Activated CD8-positive, alpha-beta memory T cell treated with anti-CD3 and anti-CD28 coated beads for 36 hours (primary cell): ENCODE data around the gene PDGFB. TPM values are rescaled to one million over a fixed set of nuclear protein-coding genes. Genes with fewer than 3 reads are reported as not detected.
"Not testable (repeated sequence)": the region's sequence is repeated elsewhere in the genome, so short reads cannot be mapped to it uniquely, and the experiment has no call there.

ENCODE experiments used
- CTCF ChIA-PET: fragments of 350-600 bp; sonication (Branson Sonifier 250); formaldehyde crosslinking; loops from one replicate; lab custom pipeline; 2021; ENCODE audit warnings: antibody characterized with exemption; lab: Charles Lee
- POLR2A ChIA-PET: fragments of 350-600 bp; sonication (Branson Sonifier 250); formaldehyde crosslinking; loops from one replicate; lab custom pipeline; 2021; ENCODE audit warnings: antibody characterized with exemption; lab: Charles Lee
- total RNA-seq, 2 experiments: library from RNA; stranded (reverse); gene quantifications; one replicate each; pipeline ENCODE4 v1.2.3, GENCODE V29; 2021

Gene PDGFB
- total RNA-seq, 2 experiments from 2014 or later = 0.78 to 1.2 TPM

DNA sequence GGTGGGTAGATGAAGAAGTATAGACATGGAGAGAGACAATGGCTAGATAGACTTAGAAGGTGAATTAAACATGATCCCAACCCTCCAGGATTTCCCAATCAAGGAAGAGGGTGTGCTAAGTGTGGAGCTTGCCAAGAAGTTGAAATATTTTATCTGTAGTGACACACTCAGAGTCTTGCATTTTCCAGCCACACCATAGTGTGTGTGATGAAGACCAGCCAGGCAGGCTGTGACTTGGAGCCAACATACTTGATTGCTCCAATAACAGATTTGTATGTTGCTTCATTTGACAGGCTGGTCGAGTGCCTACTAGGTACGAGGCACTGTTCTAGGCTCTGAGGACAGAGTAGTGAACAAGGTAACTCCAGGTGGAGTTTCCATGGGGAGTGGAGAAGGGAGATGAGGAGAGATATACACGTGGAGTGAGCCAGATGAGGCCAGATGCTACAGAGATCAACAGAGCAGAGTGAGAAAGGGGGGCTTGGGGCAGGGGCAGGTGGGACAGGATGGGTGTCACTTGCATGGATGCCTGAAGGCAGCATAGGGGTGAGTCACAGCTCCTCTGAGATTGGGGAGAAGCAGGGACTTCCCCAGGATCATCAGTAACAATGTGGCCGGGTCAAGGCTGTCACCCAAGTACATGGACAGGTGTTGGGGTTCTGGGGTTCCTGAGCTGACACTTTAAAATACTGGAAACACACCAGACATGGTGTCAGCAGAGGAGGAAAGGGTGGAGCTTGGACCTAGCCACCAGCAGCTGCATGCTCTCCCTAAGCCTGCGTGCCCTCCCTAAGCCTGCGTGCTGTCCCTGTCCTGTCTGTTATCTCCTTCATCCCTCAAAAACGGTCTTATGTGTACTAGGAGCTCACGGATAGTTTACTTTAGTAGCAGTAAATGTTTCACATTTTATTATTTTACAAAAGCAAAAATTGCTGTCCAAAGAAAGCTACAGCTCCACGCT lies 23.6 kb downstream of the PDGFB start:
- ChIA-PET CTCF (no interaction called here), POLR2A (no interaction called here)

DNA sequence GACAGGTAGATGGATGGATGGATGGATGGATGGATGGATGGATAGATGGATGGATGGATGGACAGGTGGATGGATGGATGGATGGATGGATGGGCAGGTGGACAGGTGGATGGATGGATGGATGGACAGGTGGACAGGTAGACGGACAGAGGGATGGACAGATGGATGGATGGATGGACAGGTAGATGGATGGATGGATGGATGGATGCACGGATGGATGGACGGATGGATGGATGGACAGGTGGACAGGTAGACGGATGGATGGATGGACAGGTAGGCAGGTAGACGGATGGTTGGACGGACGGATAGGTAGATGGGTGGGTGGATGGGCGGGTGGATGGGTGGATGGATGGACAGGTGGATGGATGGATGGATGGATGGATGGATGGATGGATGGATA lies 24.3 kb downstream of the PDGFB start:
- ChIA-PET CTCF (no interaction called here), POLR2A (no interaction called here)

DNA sequence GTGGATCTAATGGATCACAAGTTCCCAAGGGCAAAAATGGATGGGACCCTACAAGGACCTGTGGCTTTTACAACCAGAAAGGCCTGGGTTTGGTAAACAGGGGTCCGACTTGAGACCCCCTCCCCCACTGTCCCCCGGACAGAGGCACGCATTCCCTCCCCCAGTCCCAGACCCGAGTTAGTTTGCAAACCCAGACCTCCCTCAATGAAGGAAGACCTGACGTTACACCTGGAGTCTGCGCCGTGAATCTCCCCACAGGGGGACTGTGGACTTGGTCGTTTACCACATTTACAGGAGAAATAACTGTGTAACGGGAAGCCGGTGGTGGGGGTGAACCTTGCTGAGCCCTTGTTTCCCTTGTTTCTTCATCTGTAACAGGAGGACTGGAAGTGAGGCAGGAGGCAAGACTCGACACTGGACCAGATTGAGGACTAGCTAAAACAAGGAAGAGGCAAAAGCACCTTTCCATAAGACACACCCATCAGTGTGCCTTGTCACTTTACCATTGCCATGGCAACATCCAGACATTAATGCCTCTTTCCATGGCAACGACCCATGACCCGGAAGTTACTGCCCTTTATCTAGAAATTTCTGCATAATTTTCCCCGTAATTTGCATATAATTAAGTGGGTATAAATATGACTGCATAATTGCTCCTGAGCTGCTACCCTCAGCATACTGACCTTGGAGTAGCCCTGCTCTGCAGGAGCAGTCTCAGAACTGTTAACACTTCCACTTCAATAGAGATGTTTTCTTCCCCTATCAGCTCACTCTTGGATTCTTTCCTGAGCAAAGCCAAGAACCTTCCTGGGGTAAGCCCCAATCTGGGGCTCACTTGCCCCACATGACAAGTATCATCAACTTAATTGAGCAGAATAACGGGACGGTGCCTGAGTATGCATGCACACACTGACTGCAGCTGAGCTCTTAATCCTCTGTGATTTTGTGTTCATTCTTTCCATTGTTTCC lies 25.4 kb downstream of the PDGFB start:
- ChIA-PET POLR2A (no interaction called here), CTCF (interaction anchor here (0.7 kb wide), 1 partner anchor 37 kb away, joined by 3 read pairs; no protein-coding TSS in a partner anchor)

DNA sequence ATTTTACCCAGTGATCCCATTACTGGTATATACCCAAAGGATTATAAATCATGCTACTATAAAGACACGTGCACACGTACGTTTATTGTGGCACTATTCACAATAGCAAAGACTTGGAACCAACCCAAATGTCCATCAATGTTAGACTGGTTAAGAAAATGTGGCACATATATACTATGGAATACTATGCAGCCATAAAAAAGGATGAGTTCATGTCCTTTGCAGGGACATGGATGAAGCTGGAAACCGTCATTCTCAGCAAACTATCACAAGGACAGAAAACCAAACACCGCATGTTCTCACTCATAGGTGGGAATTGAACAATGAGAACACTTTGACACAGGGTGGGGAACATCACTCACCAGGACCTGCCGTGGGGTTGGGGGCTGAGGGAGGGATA lies 26.4 kb downstream of the PDGFB start:
- POLR2A ChIA-PET = not testable (repeated sequence)

DNA sequence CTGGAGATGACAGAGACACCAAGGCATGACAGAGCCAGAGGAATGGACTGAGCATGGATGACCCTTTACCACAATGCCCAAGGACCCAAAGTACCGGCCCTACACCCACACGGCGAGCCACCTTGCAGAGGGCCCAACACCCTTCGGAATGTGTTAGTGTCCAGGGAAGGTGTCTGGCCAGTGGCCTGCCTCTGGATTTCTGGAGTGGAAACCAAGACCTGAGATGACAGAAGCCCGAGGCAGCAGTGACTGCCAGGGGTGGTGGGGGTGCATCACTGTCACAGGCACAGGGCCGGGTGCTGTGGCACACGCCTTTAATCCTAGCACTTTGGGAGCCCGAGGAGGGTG lies 28.7 kb downstream of the PDGFB start:
- CTCF ChIA-PET = interaction anchor here (0.7 to 1.9 kb wide), 5 partner anchors 10 to 130 kb away, joined by 3 to 6 read pairs (median 4); no protein-coding TSS in a partner anchor
- POLR2A ChIA-PET = interaction anchor here (0.7 kb wide), 1 partner anchor 13 kb away, joined by 3 read pairs; no protein-coding TSS in a partner anchor

More for the DNA sequence above, 26.4 kb downstream of the PDGFB start:
- CTCF ChIA-PET = not testable (repeated sequence)

DNA sequence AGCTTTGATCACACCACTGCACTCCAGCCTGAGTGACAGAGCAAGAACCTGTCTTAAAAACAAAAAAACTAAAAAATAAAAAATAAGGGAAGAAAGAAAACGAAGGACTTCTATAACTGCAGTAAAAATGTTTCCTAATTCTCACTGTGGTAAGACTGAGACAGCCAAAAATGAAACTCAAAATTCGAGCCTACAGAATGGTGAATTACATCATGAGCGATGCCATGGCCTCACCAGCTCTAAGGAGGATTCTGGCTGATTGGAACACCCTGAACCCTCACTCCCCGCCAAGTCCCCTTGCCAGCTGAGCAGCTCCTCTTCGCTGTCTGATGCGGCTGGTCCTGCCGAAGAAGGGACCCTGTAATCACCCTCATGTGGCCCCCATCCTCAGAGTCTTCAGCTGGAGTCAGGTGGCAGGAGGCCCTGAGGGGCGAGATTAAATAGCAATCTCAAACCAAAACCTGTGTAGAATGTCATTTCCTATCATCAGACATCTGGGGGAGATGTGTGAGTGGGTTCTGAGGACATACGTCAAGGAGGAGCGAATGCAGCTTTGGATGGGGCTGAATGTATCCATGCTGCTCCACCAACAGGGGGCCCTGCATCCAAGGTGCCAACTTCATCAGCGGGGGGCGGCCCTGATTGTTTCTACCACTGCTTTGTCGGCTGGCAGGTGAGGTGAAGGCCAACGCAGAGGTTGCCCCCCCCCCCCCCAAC lies 29.2 kb downstream of the PDGFB start:
- CTCF ChIA-PET = interaction anchor here (0.7 to 1.9 kb wide), 8 partner anchors 8 to 129 kb away, joined by 3 to 6 read pairs (median 3); no protein-coding TSS in a partner anchor
- POLR2A ChIA-PET = interaction anchor here (0.7 kb wide), 1 partner anchor 13 kb away, joined by 3 read pairs; no protein-coding TSS in a partner anchor

DNA sequence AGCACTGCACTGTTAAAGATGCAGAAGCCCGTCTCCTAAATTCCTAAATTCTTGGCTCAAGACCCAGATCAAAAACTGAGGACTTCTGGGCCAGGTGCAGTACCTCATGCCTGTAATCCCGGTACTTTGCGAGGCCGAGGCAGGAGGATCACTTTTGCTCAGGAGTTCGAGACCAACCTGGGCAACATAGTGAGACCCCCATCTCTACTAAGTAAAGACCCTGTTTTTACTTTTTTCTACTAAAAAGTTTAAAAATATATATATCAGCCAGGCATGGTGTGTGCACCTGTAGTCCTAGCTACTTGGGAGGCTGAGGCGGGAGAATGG lies 29.7 kb downstream of the PDGFB start:
- CTCF ChIA-PET = interaction anchor here (0.7 to 1.8 kb wide), 4 partner anchors 8 to 44 kb away, joined by 3 to 5 read pairs (median 3); no protein-coding TSS in a partner anchor
- POLR2A ChIA-PET = no interaction called here

DNA sequence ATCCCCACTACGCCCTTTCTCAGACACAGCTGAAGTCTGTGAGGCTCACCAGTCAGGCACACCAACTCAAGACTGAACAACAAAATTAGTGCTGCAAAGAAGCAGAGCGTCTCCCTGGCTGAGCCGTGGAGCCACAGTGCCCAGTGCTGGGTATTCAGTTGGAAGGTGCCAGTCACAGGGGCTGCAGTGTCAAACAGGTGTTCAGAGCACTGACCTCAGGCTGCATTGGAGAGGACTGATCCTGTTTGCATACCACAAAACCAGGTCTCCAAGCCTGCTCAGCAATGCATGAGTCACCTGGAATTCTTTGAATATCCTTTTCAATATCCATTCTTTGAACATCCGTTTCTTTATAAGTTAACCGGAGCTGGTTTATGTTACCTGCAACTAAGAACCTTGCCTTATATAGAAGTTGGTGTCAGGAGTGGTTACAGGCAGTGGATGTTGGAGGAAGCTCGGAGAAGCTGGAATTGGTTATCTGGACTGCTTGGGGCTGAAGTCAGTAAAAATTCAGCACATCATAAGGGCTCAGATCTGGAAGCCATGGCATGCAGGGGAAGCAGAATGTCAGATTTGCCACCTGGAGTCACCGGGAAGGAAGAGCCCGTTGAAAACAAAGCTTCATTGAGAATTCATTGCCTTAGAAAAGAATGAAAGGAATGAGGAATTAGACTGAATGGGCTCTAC lies 30.3 kb downstream of the PDGFB start:
- ChIA-PET CTCF (interaction anchor here (1.6 to 1.8 kb wide), 2 partner anchors 9 to 43 kb away, joined by 3 to 5 read pairs; no protein-coding TSS in a partner anchor), POLR2A (no interaction called here)

DNA sequence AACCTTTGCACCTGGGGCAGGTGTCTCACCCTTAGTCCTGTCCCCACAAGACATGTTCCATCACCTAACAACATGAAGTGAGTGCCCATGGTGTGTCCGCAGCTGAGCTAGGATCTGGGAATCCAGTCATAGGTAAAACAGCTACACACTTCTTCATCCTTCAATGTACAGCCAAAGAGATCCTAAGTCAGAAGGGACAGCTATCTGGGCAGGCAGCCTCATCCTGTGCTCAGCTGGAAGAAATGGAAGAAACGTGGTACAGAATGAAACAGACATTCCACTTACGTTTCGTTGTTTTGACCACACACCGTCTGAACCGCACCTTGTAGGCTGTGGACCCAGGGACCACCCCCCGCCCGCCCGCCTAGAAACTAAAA lies 30.8 kb downstream of the PDGFB start:
- ChIA-PET POLR2A (no interaction called here), CTCF (interaction anchor here (1.8 kb wide), 1 partner anchor 9 kb away, joined by 3 read pairs; no protein-coding TSS in a partner anchor)

DNA sequence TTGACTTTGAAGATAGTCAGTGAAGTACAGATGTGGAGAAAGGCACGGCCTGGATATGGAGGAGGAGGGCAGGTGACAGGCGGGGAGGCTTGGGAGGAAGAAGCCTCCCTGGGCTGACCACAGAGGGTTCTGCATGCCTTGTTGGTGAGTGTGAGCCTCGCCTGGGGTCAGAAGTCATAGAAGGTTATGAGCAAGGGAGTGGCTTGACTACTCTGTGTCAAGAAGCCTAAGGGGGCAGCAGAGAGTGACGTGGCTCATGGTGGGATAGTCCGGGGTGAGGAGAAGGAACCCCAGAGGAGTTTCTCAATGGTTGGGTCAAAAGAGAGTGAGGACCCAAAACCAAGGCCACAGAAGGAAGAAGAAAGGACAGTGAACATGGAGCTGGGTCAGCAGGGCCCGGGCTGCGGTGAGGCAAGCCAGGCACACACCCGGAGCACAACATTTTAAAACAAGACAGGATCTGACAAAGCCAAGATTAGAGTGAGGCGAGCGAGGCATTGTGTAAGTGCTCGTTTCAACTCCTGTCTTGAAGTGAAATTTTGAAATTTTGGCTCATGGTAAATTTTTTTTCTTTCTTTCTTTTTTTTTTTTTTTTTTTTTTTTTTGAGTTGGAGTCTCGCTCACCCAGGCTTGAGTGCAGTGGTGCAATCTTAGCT lies 31.9 kb downstream of the PDGFB start:
- CTCF ChIA-PET = interaction anchor here (0.7 kb wide), 1 partner anchor 21 kb away, joined by 4 read pairs; no protein-coding TSS in a partner anchor
- POLR2A ChIA-PET = no interaction called here

DNA sequence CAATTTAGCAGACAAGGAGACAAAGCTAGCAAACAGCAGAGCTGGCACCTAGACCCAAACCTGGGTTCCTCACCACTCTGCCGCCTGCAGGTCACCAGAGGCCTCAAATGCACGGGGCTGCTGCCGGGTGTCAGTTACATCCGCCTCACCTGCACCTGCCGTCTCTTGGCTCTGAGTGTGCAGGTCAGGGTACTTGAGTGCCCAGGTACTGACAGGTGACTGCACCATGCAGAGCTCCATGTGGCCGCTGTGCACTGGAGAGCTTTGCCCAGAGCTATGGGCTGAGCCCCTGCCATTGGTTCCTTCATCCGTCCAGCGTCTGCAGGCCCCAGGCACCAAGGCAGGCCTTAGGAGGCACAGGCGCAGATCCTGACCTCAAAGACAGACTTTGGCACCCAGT lies 35.0 kb downstream of the PDGFB start:
- ChIA-PET CTCF (no interaction called here), POLR2A (no interaction called here)

DNA sequence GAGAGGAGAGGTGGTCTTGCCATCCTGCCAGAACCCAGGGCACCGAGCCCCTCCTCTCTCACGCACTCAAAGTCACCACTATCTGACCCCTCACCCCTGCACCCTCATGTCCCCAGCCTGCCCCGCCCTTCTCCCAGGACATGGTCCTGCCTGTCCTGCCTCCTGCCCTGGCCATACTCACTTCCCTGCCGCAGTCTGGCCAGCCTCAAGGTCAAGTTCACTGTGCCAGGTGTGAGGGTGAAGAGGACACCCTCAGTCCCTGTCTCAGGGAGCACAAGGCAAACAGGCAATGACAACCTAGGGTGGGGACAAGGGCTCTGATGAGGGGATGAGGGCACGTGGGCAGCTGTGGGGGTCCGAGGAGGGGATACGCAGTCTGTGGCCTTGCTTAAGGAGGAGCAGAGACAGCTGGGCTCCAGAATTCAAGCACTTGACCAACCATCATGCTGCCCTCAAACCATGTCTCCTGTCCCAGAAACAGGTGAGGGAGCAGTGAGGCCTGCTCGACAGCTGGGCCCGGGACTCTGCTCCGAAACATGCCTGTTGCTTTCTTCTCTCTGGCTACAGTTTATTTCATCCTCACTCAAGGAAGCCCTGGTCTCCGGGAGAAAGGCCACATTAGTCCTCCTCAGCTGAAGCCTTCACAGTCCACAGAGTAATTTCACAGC lies 36.6 kb downstream of the PDGFB start:
- CTCF ChIA-PET = interaction anchor here (1.0 to 1.1 kb wide), 3 partner anchors 20 to 99 kb away, joined by 3 read pairs; no protein-coding TSS in a partner anchor
- POLR2A ChIA-PET = no interaction called here

DNA sequence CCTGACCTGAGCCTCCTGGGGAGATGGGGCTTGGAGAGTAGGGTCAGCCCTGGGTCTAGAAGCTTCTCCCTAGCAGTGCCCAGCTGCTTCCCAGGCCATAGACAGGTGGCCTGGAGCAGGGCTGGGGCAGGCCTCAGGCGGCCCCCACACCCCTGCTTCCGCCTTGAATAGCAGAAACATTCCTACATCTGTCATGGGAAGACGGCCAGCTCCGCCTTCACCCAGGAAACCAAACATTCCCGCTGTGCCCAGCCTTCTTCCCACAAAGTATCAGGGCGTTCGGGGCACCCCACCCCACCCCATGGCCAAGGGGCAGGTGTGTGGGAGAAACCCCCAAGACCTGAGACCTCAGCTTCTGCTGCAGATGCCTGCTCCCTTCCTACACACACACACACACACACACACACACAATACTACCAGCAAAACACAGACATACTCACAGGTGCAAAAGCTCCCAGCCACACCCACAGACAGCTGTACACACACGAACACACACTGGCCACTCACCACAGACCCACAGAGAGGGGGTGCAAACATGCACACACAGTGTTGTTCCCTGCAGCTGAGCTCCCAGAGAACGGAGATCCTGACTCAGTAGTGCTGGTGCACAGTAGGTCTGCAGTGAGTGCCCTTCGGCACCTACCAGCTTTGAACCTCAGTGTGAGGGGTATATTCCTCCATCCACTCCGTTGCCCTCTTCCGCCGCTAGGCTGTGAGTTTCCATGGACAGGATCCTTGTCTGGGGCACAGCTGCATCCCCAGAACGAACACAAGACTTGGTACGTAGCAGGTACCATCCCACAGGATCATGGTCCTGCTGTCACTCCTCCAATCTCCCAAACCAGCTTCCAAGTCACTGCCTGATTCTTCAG lies 37.4 kb downstream of the PDGFB start:
- ChIA-PET POLR2A (no interaction called here), CTCF (interaction anchor here (0.6 to 1.1 kb wide), 4 partner anchors 21 to 104 kb away, joined by 3 to 4 read pairs (median 3); no protein-coding TSS in a partner anchor)

DNA sequence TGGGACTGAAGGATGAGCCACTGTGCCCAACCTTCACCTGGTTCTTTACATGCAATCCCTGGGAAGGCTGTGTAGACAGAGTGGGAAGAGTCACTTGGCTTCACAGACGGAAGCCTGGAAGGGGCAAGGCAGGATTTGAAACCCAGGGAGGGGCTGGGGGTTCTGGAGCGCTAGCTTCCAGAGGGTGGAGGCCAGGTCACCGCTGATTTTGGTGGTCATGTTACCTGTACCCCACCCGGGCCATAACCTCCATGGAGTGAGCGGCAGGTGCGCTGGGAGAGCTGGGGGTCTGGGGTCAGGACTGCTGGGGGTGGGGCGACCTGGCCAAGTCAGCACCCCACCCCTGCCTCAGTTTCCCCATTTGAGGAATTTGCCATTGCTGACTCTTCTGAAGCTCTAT lies 38.3 kb downstream of the PDGFB start:
- ChIA-PET POLR2A (interaction anchor here (1.2 kb wide), 2 partner anchors 38 to 113 kb away, joined by 3 to 4 read pairs; partner anchors contain the start of gene RPL3), CTCF (interaction anchor here (1.6 kb wide), 1 partner anchor 9 kb away, joined by 6 read pairs; no protein-coding TSS in a partner anchor)

DNA sequence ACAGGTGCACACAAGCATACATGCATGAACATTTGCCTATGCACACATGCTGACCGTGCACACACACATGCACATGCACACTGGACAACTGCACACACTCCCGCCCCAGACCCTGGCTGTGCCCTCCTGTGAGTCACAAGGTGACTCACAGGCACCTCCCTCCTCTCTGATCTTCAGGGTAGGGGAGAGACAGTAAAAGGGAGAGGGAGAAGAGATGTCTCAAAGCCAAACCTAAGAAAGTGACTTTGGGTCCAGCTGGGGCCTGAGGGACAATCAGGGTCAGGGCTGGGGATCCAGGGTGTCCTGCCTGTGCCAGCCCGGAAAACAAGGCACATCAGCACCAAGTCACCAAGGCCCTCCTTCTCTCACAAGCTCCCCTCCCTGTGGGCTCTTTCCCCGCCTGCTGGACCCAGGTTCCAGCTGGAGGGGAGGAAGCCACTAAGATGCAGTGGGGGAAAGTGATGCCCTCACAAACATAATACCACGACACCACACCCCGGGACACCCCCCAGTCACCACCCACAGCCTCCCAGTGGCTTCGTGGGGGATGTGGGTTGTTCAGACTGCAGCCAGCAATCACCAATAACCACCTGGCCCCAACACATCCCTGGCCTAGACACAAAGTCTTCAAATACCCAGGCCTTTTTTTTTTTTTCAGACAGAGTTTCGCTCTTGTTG lies 39.3 kb downstream of the PDGFB start:
- POLR2A ChIA-PET = interaction anchor here (0.6 to 1.2 kb wide), 3 partner anchors 39 to 921 kb away, joined by 3 to 5 read pairs (median 4); partner anchors contain the start of gene RPL3
- CTCF ChIA-PET = interaction anchor here (0.6 to 1.6 kb wide), 4 partner anchors 10 to 1066 kb away, joined by 3 to 6 read pairs (median 4); no protein-coding TSS in a partner anchor
